ENCODE measurements around the gene PFKFB1.

DNA sequence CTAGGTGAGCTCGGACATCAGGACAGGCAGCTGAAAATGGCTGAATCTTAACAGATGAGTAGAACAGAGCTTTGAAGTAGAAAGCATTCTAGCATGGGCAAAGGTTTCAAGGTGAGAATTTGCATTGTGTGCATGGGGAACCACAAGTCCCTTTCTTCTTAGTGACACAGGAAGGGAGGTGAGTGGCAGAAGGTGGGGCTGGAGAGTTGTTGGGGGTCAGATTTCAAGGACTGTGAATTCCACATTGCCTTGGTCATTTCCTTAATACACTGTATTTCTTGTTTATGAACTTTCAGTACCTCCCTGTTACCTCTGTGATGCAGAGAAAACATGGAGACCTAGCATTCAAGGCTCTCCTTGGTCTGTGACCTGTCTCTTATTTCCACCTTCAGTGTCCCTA, 10.2 kb upstream of the PFKFB1 start:
- TF ChIP-seq, protein P1, sequence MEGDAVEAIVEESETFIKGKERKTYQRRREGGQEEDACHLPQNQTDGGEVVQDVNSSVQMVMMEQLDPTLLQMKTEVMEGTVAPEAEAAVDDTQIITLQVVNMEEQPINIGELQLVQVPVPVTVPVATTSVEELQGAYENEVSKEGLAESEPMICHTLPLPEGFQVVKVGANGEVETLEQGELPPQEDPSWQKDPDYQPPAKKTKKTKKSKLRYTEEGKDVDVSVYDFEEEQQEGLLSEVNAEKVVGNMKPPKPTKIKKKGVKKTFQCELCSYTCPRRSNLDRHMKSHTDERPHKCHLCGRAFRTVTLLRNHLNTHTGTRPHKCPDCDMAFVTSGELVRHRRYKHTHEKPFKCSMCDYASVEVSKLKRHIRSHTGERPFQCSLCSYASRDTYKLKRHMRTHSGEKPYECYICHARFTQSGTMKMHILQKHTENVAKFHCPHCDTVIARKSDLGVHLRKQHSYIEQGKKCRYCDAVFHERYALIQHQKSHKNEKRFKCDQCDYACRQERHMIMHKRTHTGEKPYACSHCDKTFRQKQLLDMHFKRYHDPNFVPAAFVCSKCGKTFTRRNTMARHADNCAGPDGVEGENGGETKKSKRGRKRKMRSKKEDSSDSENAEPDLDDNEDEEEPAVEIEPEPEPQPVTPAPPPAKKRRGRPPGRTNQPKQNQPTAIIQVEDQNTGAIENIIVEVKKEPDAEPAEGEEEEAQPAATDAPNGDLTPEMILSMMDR (IDR thresholded peaks at IDR 0.05), result no peak
- no peak for TF ChIP-seq KAT7 (CRISPR knock-in tag; IDR thresholded peaks at IDR 0.05; ENCODE audit: borderline replicate concordance)
- no peak for TF ChIP-seq RELA (CRISPR knock-in tag; IDR thresholded peaks at IDR 0.05; ENCODE audit: borderline replicate concordance)
- TF ChIP-seq, protein P2, sequence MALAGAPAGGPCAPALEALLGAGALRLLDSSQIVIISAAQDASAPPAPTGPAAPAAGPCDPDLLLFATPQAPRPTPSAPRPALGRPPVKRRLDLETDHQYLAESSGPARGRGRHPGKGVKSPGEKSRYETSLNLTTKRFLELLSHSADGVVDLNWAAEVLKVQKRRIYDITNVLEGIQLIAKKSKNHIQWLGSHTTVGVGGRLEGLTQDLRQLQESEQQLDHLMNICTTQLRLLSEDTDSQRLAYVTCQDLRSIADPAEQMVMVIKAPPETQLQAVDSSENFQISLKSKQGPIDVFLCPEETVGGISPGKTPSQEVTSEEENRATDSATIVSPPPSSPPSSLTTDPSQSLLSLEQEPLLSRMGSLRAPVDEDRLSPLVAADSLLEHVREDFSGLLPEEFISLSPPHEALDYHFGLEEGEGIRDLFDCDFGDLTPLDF (CRISPR knock-in tag; IDR thresholded peaks at IDR 0.05), result no peak
- TF ChIP-seq TEAD4 (CRISPR knock-in tag; IDR thresholded peaks at IDR 0.05), result no peak
- TF ChIP-seq, protein P3, sequence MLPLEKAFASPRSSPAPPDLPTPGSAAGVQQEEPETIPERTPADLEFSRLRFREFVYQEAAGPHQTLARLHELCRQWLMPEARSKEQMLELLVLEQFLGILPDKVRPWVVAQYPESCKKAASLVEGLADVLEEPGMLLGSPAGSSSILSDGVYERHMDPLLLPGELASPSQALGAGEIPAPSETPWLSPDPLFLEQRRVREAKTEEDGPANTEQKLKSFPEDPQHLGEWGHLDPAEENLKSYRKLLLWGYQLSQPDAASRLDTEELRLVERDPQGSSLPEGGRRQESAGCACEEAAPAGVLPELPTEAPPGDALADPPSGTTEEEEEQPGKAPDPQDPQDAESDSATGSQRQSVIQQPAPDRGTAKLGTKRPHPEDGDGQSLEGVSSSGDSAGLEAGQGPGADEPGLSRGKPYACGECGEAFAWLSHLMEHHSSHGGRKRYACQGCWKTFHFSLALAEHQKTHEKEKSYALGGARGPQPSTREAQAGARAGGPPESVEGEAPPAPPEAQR (CRISPR knock-in tag; IDR thresholded peaks at IDR 0.05), result no peak
- TF ChIP-seq, protein P4, sequence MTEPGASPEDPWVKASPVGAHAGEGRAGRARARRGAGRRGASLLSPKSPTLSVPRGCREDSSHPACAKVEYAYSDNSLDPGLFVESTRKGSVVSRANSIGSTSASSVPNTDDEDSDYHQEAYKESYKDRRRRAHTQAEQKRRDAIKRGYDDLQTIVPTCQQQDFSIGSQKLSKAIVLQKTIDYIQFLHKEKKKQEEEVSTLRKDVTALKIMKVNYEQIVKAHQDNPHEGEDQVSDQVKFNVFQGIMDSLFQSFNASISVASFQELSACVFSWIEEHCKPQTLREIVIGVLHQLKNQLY (CRISPR knock-in tag; IDR thresholded peaks at IDR 0.05), result no peak
- no peak for TF ChIP-seq TP53 (CRISPR knock-in tag; IDR thresholded peaks at IDR 0.05)
